HG03039 (cell line): ENCODE data around the gene BIRC7.

Experiments
- ATAC-seq: cut with Tn5 transposase; IDR thresholded peaks from one replicate; pipeline ENCODE4 v1.9.1; 2021; ENCODE audit warnings: mild to moderate bottlenecking, moderate library complexity; ENCODE audit not compliant: unreplicated experiment

The BIRC7 gene

GRCh38 chr20:63224412-63225081 is 11.2 kb upstream of the BIRC7 start:
- no peak for ATAC-seq

- ATAC-seq: no peak
Measured at GRCh38 chr20:63225082-63225454, 10.6 kb upstream of the BIRC7 start.

GRCh38 chr20:63226042-63226943 is 9.4 kb upstream of the BIRC7 start:
- ATAC-seq: no peak

DNA sequence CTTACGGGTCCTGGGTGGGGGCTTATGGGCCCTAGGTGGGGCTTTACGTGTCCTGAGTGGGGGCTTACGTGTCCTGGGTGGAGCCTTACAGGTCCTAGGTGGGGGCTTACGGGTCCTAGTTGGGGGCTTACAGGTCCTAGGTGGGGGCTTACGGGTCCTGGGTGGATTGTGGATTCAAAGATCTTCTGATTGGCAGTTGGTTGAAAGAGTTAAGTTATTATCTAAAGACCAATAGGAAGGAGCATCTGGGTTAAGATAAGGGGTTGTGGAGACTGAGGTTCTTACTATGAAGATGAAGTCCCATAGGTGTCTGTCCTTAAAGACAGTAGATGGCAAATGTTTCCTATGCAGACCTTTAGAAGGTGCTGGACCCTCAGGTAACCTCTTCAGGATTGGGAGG is 8.4 kb upstream of the BIRC7 start:
- no peak for ATAC-seq

GRCh38 chr20:63228806-63229205 is 6.9 kb upstream of the BIRC7 start:
- ATAC-seq: no peak

- no peak for ATAC-seq
Measured at GRCh38 chr20:63230800-63231268, 4.9 kb upstream of the BIRC7 start.

DNA sequence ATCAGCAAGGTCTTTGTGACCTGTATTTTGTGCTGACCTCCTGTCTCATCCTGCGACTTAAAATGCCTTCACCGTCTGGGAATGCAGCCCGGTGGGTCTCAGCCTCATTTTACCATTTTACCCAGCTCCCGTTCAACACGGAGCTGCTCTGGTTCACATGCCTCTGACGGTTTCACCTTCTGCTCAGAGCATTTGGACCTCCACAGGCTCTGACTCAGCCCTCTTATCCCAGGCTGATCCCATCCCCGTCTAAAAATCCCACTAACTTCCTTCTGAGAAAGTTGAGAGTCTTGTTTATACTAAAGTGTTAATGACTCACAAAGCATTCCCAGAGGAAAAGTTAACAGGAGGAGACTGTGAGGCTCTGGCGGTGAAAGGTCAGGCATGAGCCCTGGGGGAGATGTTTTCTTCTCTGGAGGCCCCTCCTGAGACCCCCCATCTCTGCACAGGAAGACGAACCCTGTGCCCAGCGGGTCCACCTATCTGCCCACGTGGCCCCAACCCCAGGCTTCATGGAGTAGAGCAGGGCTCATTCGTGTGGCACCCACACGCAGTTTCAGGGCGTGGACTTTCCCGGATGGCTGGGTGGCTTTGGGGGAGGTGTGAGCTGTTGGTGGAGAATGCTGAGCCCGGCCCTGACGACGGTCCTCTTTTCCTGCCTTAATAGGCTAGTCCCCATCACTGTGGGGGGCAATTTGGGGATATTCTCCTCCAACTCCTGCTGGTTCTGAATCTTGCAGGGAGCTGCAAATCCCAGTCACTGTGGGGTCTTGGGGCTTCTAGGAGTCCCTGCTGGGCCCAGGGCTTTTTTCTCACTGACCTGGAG is 3.3 kb upstream of the BIRC7 start:
- ATAC-seq: no peak

GRCh38 chr20:63233061-63233344 is 2.7 kb upstream of the BIRC7 start:
- ATAC-seq: no peak

GRCh38 chr20:63233924-63234323 is 1.8 kb upstream of the BIRC7 start:
- no peak for ATAC-seq

DNA sequence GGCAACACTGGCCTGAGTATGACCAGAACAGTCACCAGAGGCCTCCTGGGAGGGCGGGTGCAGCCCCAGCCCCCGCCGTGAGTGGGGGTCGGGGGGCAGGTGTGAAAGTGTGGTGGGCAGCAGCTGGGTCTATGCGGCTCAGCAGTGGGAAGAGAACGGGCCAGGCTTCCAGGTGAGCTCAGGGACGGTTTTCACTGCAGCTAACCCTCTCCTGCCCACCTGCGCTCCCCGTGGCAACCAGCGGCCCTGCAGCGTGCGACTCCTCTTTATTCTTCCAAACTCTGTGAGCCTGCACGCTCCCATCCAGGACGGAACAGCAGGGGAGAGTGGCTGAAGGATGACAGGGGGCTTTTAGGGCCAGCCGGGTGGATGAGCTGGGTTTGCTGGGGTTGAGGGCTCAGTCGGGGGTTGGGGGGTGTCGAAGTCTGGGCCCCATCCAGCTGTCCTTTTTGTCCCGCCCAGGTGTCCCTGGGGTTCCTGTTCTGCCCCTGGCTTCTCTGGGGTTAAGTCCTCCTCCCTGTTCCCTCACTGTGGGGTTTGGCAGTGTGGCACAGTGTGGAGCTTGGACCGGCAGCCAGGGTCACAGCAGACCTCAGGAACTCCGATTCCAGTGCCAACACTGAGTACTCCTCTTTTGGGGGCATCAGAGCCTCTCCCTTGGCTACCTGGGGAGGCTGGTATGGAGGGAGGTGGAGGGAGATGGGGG is 859 bp upstream of the BIRC7 start:
- no peak for ATAC-seq

GRCh38 chr20:63236116-63236837 is 572 bp downstream of the BIRC7 start:
- no peak for ATAC-seq

GRCh38 chr20:63238031-63238430 is 2.3 kb downstream of the BIRC7 start:
- no peak for ATAC-seq

DNA sequence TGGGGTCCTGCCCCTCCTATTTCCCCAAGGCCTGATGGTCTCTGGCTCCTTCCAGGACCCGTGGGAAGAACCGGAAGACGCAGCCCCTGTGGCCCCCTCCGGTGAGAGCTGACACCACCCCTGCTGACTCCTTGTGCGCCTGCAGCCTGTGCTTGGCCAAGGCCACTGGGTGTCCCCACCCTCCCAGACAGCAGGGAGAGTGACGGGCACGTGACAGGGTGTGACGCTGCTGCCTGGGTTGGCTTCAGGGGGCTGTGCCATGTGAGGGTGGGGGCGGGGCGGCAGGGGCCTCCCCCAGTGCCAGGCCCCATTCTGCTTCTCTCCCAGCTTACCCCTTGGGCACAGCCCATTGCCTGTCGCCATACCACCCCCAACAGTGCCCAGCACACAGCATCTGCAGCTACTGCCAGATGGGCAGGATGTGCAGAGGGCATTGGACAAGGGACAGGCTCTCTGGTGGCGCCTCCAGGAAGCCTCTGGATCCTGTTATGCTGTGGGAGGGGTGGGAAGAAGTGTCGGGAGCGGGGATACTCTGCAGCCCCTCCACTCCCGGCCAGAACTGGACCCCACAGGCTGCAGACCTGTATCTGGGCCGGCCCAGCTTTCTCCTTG is 2.9 kb downstream of the BIRC7 start:
- no peak for ATAC-seq

DNA sequence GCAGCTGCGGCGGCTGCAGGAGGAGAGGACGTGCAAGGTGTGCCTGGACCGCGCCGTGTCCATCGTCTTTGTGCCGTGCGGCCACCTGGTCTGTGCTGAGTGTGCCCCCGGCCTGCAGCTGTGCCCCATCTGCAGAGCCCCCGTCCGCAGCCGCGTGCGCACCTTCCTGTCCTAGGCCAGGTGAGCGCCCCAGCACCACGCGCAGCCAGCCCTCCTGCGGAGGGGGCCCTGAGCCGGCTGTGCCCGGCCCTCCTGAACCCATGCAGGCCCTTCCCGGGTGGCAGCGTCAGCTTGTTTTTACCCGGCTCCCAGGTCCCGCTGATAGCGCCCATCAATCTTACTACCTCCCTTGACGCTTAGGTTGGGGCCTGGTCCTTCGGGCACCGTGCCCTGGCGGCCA is 3.7 kb downstream of the BIRC7 start:
- no peak for ATAC-seq

- ATAC-seq: no peak
Measured at GRCh38 chr20:63240004-63240403, 4.3 kb downstream of the BIRC7 start.

GRCh38 chr20:63241272-63241671 is 5.6 kb downstream of the BIRC7 start:
- no peak for ATAC-seq

DNA sequence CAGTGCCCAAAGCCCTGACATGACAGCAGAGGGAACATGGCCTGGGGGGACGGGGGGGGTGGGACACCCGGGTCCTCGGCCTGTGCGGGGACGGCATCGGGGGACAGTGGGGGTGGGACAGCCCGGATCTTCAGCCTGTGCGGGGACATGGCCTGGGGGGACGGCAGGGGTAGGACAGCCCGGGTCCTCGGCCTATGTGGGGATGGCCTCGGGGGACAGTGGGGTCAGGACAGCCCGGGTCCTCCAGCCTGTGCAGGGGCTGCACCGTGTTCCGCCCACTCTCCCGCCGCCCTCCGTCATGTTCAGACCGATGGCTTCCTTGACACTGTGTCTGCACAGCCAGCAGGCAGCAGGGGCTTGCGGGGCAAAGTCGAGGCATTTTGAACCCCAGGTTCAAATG is 7.0 kb downstream of the BIRC7 start:
- ATAC-seq: no peak

- ATAC-seq: no peak
Measured at GRCh38 chr20:63243604-63244247, 8.0 kb downstream of the BIRC7 start.

DNA sequence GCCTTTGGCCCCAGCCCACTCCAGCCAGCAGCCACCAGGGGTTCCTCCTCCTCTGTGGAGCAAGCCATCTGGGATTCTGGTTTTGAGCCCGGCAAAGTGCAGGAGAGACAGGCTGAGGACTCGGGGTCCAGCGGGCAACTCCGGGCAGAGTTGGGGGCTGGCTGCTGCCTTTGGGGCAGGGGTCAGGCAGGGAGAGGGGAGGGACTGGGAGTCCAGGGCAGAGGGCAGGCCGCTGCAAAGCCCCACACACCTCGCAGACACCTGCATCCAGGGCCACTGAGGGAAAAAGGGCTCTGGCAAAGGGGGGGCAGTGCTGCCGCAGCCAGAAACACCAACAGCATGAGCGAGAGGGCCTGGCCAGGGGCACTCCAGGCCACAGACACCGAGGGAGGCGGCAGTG is 8.8 kb downstream of the BIRC7 start:
- ATAC-seq: no peak
